GM19372 (cell line): ENCODE results near the gene SLC25A1.

Experiments
- ATAC-seq: cut with Tn5 transposase; IDR thresholded peaks from one replicate; pipeline ENCODE4 v1.9.1; 2021; ENCODE audit warnings: mild to moderate bottlenecking, low read depth, moderate library complexity; ENCODE audit not compliant: unreplicated experiment

The SLC25A1 gene

GRCh38 chr22:19178657-19179496 is at the start of gene SLC25A1:
TSS of gene SLC25A1 (minus strand) at chr22:19178736. CDS start at chr22:19178673, 63 bp downstream.
- ATAC-seq, result peak; percentile 66

- ATAC-seq, result no peak
These were observed 49.6 kb upstream of the SLC25A1 start for GRCh38 chr22:19228179-19228578.

GRCh38 chr22:19226428-19226827 is 47.9 kb upstream of the SLC25A1 start:
- ATAC-seq, result no peak

- no peak for ATAC-seq
These were observed 47.0 kb upstream of the SLC25A1 start for GRCh38 chr22:19225560-19225959.

- ATAC-seq, result no peak
These were observed 46.4 kb upstream of the SLC25A1 start for GRCh38 chr22:19224985-19225384.

GRCh38 chr22:19224557-19224956 is 46.0 kb upstream of the SLC25A1 start:
- no peak for ATAC-seq

GRCh38 chr22:19223617-19224016 is 45.1 kb upstream of the SLC25A1 start:
- no peak for ATAC-seq

- ATAC-seq, result no peak
These were observed 44.6 kb upstream of the SLC25A1 start for GRCh38 chr22:19223110-19223509.

GRCh38 chr22:19222242-19223005 is 43.9 kb upstream of the SLC25A1 start:
- no peak for ATAC-seq

- no peak for ATAC-seq
These were observed 42.3 kb upstream of the SLC25A1 start for GRCh38 chr22:19220867-19221266.

- no peak for ATAC-seq
These were observed 40.2 kb upstream of the SLC25A1 start for GRCh38 chr22:19218541-19219233.

GRCh38 chr22:19216579-19216978 is 38.0 kb upstream of the SLC25A1 start:
- no peak for ATAC-seq

- no peak for ATAC-seq
These were observed 36.8 kb upstream of the SLC25A1 start for GRCh38 chr22:19215360-19215759.

GRCh38 chr22:19214078-19214473 is 35.5 kb upstream of the SLC25A1 start:
- ATAC-seq, result no peak

GRCh38 chr22:19213442-19214077 is 35.0 kb upstream of the SLC25A1 start:
- no peak for ATAC-seq

- no peak for ATAC-seq
These were observed 34.5 kb upstream of the SLC25A1 start for GRCh38 chr22:19213001-19213400.

GRCh38 chr22:19212302-19212870 is 33.9 kb upstream of the SLC25A1 start:
- no peak for ATAC-seq

- no peak for ATAC-seq
These were observed 31.7 kb upstream of the SLC25A1 start for GRCh38 chr22:19210188-19210587.

GRCh38 chr22:19208287-19208847 is 29.8 kb upstream of the SLC25A1 start:
- no peak for ATAC-seq

- no peak for ATAC-seq
These were observed 29.3 kb upstream of the SLC25A1 start for GRCh38 chr22:19207884-19208283.
